OCI-LY7 (cell line): ENCODE measurements around the gene FAM107B.

Experiments
- CTCF ChIP-seq: fragments of 200-600 bp; sonication (generic); conservative IDR thresholded peaks from 2 replicates; pipeline ENCODE4 v1.5.1; 2014; ENCODE audit warnings: mild to moderate bottlenecking, antibody characterized with exemption, low read length, moderate library complexity, mixed read lengths
- EZH2phosphoT487 ChIP-seq: fragments of 200-600 bp; sonication (generic); IDR thresholded peaks from 2 replicates; pipeline ENCODE4 v1.6.1; 2018; ENCODE audit warnings: low read depth, borderline replicate concordance, mild to moderate bottlenecking, mixed run types, antibody characterized with exemption, low read length, moderate library complexity, mixed read lengths

- TF ChIP-seq CTCF (no peak), EZH2phosphoT487 (no peak)
Observed at GRCh38 chr10:14687340-14687739, 87.4 kb downstream of the FAM107B start.
